GM18519 (cell line): ENCODE data around the gene DPPA4.
"Not testable (repeated sequence)": the region's sequence is repeated elsewhere in the genome, so short reads cannot be mapped to it uniquely, and the experiment has no call there.

Source experiments
- ATAC-seq: cut with Tn5 transposase; IDR thresholded peaks from one replicate; pipeline ENCODE4 v1.9.1; 2021; ENCODE audit warnings: mild to moderate bottlenecking, moderate library complexity; ENCODE audit not compliant: unreplicated experiment, low FRiP score

The DPPA4 gene

DNA sequence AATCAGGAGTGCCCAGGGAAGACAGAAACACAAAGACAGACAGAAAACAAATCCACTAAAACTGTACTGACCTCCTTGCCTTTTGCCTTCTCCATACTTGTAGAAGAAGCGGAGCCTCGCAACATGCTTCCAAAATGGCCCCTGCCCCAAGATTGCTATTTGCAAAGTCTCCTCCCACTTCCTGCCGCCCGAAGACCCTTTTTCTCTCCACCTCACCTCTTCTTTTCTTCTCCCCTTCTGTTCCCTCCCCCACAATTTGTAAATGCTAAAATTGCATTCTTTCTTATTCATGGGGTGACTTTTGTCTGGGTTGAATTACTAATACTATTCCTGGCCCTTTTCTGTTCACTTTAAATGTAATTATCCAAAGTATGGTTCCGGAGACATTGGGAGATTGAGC, at the start of gene DPPA4:
Gene DPPA4 (minus strand): TSS at position 154 of the 400 bp plus-strand sequence. CDS start 29 bp downstream, at position 125.
- no peak for ATAC-seq

GRCh38 chr3:109385442-109386318, 48.3 kb upstream of the DPPA4 start:
- ATAC-seq: no peak

- no peak for ATAC-seq
Measured at GRCh38 chr3:109384164-109384563, 46.8 kb upstream of the DPPA4 start.

DNA sequence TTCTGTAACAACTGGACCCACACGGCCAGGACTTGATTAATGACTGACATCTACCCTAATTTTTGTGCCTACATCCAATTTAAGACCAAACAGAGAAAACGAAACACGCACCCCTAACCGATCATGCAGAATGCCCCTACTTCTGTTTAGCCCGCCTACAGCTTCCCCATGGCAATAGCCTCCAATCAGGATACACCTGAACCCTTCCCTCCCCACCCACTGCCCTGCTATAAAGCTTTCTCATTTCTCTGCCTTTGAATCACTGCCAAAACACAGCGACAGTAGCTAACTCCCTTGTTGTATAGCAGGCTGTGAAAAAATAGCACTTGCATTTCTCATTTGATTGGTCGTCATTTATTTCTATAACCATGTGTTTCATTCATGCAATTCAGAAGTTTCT, 45.2 kb upstream of the DPPA4 start:
- no peak for ATAC-seq

- ATAC-seq: no peak
Measured at GRCh38 chr3:109375975-109376374, 38.6 kb upstream of the DPPA4 start.

GRCh38 chr3:109374434-109374833, 37.1 kb upstream of the DPPA4 start:
- ATAC-seq: not testable (repeated sequence)

DNA sequence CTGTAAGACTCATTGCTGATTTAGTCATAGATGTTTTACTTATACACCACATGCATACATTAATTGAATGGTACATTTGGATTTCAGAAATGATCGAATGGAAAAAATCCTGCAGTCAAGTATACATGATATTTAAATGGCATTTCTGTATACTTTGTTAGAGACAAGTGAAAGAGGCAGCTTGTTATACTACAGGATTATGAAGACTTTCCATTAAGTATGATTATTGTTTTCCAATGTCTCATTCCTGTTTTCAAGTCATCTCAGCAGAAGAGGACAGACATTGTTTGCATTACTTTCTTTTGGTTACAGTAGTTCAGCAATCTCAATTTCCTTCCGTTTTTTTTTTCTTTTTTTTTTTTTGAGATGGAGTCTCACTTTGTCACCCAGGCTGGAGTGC, 36.6 kb upstream of the DPPA4 start:
- ATAC-seq: no peak

- no peak for ATAC-seq
Measured at GRCh38 chr3:109372639-109373038, 35.3 kb upstream of the DPPA4 start.

DNA sequence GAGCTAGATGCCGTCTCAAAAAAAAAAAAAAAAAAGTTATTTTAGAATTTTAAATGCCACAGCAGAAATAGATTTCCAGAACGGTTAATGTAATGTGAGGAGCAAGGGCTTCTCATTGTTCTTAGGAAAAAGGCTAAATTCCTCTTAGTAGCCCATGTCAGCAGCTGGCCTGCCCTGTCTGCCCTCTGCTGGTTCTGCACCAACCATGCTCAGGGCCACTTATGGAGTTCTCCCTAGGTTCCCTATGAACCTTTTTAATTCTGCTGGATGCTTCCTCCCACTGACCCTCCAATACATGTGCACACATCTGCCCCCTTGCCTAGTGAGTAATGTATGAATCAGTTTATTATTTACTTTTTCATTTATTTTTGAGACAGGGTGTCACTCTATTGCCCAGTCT, 32.2 kb upstream of the DPPA4 start:
- ATAC-seq: no peak

DNA sequence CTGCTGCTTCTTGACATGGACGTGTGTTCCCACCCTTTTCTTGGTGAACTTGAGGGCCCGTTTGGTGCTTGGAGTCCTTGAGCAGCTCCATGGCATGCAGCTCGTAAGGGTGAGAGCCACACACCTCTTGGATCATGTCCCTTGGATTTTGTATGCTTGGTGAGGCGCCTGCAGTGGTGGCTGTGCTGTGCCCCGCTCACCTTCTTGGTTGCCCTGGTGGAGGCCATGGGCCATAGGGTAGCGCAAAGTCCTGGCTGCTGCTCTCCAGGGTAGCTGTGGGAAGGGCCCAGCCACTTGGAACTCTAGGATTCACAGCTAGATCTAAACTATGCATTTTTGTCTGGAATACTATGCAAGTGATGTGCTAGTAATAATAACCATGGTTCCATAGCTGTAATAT, 26.7 kb upstream of the DPPA4 start:
- ATAC-seq: no peak

- ATAC-seq: no peak
Measured at GRCh38 chr3:109363634-109364033, 26.3 kb upstream of the DPPA4 start.

DNA sequence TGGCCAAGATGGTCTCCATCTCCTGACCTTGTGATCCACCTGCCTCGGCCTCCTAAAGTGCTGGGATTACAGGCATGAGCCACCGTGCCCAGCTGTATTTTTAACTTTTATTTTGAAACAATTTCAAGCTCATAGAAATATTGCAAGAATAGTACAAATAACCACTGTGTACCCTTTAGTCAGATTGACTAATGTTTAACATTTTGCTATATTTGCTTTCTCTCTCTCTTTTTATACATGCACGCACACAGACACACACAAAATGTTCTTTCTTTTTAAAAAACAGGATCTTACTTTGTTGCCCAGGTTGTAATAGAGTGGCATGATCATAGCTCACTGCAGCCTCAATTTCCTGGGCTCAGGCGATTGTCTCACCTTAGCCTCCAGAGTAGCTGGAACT, 25.5 kb upstream of the DPPA4 start:
- no peak for ATAC-seq

DNA sequence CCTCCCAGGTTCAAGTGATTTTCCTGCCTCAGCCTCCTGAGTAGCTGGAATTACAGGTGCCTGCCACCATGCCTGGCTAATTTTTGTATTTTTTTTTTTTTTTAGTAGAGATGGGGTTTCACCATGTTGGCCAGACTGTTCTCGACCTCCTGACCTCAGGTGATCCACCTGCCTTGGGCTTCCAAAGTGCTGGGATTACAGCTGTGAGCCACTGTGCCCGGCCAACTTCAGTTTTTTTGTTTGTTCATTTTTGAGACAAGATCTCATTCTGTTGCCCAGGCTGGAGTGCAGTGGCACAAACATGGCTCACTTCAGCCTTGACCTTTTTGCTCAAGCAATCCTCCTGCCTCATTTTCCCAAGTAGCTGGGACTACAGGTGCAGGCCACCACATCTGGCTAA, 21.5 kb upstream of the DPPA4 start:
- ATAC-seq: not testable (repeated sequence)

DNA sequence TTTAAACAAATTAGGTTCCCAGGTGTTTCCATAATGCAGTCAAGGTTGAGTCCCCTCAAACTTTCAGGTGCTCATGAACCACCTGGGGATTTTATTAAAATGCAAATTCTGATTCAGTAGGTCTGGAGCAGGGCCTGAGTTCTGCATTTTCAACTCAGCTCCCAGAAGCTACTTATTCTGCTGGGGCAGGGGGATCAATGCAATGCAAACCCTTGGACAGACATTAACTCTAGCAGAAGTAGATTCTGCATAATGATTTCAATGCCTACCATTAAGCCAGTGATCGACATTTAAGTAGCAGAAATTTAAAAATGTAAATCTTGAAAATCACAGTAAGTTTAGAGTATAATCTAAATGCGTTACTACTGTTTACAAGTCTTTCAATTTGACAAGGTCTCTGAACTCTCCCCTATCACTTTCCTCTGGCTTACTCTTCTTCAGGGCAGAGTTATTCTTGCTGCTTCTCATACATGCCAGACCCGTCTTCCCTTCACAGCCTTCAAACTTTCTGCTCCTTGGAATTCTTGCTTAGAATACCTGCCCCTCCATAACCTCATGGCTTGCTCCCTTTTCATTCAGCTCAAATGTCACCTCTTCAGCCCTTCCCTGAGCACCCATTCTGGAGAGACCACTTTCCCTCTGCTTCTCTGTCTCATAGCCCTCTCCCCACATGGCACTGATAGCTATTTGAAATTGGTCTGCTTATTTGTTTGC, 19.3 kb upstream of the DPPA4 start:
- ATAC-seq: no peak

DNA sequence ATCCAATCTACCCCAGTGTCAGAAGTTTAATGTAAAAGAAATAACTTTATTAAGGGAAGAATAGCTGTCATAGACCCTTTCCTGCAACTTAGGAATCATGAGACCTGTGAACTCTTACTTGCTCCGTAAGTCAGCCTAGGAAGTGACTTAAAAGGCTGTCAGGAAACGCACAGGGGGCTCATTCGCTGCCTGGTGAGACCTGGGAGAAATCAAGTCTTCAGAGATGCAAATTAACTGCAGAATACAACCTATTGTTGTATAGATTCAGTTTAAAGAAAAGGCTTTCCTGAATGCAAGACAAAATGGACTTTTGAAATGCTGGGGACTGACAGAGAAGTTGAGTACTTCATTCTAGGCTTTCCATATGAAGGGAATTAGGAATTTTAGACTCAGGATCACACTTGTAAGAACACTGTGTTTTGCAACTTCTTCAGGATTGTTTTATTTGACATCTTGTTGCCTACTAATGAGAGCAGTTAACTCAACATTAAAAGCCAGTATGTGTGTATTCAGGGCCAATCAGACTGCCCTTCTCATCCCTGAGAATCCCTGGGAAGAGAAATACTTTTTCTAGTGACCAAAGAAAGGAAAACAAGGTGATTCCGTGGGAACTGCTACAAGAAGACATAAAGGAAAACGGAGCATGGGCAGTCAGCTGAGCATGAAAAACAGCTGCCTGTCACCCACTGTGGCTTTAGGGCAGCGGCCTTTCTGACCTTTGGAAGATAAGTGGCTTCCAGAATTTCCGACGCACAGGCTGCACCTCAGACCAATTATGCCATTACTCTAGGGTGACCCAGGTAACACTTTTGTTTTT, 18.5 kb upstream of the DPPA4 start:
- no peak for ATAC-seq

DNA sequence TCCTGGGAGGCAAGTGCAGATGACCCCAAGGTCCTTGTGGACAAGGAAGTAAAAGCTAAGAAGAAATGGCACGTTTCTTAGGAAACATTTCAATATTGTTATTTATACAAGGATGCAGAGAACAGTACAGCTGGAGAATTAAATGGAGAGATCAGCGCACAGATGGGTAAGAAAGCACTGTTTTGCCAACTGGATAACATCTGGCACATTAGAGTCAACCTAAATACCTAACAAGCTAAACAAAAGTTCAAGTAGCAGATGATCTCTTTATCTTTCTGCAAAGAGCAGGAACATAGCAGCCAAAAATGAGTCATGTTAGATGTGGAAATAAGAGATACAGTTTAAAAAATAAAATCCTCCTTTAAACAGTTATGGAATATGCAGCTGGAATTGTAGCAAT, 15.7 kb upstream of the DPPA4 start:
- ATAC-seq: no peak

DNA sequence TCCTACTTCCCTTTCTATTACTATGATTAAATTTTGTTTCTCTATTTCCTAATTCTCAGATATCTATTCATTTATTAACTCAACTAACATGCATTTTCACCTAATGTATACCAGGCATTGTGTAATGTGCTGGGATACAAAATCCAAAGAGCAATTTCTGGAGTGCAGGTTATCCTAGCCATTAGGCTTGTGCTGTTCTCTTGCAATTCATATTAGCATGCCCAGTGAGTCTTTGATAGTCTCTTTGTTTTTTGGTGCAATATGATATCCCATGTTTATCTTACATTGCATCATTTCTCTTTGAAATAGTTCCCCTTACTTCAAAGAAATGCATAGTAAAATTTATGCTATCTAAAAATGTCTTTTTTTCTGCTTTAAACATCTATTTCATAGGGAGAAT, 13.9 kb upstream of the DPPA4 start:
- ATAC-seq: no peak

- ATAC-seq: no peak
Measured at GRCh38 chr3:109346770-109347295, 9.5 kb upstream of the DPPA4 start.

- ATAC-seq: no peak
Measured at GRCh38 chr3:109346099-109346498, 8.8 kb upstream of the DPPA4 start.

DNA sequence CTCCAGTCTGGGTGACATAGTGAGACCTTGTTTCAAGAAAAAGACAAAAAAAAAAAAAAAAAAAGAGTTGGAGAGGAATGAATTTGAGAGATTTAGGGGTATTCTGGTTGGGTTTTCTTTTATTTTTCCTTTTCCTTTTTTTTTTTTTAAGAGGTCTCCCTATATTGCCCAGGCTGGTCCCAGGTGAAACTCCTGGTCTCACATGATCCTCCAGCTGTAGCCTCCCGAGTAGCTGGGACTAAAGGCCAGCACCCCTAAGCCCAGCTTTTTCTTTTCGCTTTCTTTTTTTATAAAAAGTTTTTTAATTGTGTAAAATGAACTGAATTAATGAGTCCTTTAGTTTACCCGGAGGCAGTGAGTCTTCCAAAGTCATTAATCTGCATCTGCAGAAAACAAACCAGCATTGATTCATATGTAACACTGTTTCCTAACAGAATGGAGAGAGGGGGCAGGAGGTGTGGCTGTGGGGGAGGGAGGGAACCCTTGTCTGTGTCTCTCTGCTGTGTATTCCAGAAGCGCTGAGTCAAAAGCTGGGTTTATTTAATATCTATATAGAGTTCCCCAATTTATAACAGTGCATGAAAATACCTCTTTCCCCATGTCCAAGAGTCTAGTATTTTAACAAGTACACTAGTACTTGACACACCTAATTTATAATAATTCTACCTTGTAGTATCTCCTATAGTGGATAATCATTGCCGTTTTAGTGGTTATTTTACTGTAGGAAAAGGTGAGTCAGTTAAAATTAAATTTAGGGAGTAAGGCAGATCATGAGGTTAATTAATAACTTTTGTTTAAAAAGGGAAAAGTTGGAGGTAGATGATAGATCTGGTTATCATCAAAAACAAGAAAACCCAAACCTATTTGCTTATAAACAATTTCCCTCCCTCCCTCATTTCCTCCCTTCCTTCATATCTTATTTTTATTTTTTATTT, 2.6 kb upstream of the DPPA4 start:
- no peak for ATAC-seq
